Upper lobe of left lung (tissue), 4 donors: ENCODE measurements around the gene KRTAP10-7.

Experiments used
- EP300 ChIP-seq, 4 donors: sonication (generic); formaldehyde crosslinking; IDR thresholded peaks; one replicate each; pipeline ENCODE4 v1.5.1; 2017; ENCODE audit warnings: antibody characterized with exemption in 4 of 4, control low read depth in 2 of 4
- POLR2A ChIP-seq, 4 donors: fragments of 450-650 bp; IDR thresholded peaks; one replicate each; pipeline ENCODE4 v1.5.1; 2016 to 2017; ENCODE audit warnings: antibody characterized with exemption in 4 of 4, mild to moderate bottlenecking in 2 of 4
- POLR2AphosphoS5 ChIP-seq, 2 donors: sonication (generic); formaldehyde crosslinking; IDR thresholded peaks; one replicate each; pipeline ENCODE4 v1.5.1; 2017; ENCODE audit warnings: antibody characterized with exemption in 2 of 2
- TF ChIP-seq, protein P1 (sequence below), 6 experiments: fragments of 450-650 bp in 4 of 6; fragments of 200-600 bp in 2 of 6; sonication (generic) in 2 of 6; IDR thresholded peaks; one replicate each; pipeline ENCODE4 v1.5.1; 2016 to 2019; ENCODE audit warnings: antibody characterized with exemption in 6 of 6

- TF ChIP-seq POLR2A (IDR thresholded peaks at IDR 0.05) (no peak), POLR2AphosphoS5 (IDR thresholded peaks at IDR 0.05) (no peak), EP300 (IDR thresholded peaks at IDR 0.05) (no peak)
- TF ChIP-seq, protein P1, sequence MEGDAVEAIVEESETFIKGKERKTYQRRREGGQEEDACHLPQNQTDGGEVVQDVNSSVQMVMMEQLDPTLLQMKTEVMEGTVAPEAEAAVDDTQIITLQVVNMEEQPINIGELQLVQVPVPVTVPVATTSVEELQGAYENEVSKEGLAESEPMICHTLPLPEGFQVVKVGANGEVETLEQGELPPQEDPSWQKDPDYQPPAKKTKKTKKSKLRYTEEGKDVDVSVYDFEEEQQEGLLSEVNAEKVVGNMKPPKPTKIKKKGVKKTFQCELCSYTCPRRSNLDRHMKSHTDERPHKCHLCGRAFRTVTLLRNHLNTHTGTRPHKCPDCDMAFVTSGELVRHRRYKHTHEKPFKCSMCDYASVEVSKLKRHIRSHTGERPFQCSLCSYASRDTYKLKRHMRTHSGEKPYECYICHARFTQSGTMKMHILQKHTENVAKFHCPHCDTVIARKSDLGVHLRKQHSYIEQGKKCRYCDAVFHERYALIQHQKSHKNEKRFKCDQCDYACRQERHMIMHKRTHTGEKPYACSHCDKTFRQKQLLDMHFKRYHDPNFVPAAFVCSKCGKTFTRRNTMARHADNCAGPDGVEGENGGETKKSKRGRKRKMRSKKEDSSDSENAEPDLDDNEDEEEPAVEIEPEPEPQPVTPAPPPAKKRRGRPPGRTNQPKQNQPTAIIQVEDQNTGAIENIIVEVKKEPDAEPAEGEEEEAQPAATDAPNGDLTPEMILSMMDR (IDR thresholded peaks at IDR 0.05), result no peak
Measured at GRCh38 chr21:44630440-44630839, 30.0 kb downstream of the KRTAP10-7 start.
